ENCODE data around the gene PRR7. TPM values are rescaled to one million over a fixed set of nuclear protein-coding genes. Genes with fewer than 3 reads are reported as not detected.

PRR7 gene
- total and polyA plus RNA-seq, 2 experiments from 2014 or later = 10.5 to 24.8 TPM

GRCh38 chr5:177439518-177440053 is 7.0 kb upstream of the PRR7 start:
- no peak for DNase-seq
- Histone ChIP-seq H4K20me1 (ENCODE audit: insufficient read depth) (no peaks in the 10 kb centered on the region), H3K4me1 (ENCODE audit: insufficient read depth) (no peaks in the 10 kb centered on the region), H3K9ac (no peak overlapping the region), H3K4me3 (no peak overlapping the region), H3K36me3 (ENCODE audit: low read depth) (no peaks in the 10 kb centered on the region; the same call in 1 of the 2 replicates), H3K27ac (no peak overlapping the region), H3K9me3 (ENCODE audit: low read depth) (no peaks in the 10 kb centered on the region), H3K79me2 (ENCODE audit: insufficient read depth) (no peaks in the 10 kb centered on the region), H3K27me3 (replicated peaks; ENCODE audit: insufficient read depth) (no peaks in the 10 kb centered on the region), H3K9me2 (ENCODE audit: insufficient read depth) (no peaks in the 10 kb centered on the region), H3F3A (ENCODE audit: insufficient read depth) (no peaks in the 10 kb centered on the region; the same call in 1 of the 2 replicates), H2AFZ (no peak overlapping the region), H3K4me2 (ENCODE audit: unreplicated experiment) (no peak overlapping the region)
- in situ Hi-C loops (cut with MboI) = no loop called here
- no peak for TF ChIP-seq EZH2 (IDR thresholded peaks at IDR 0.05; ENCODE audit: insufficient read depth, poor library complexity, severe bottlenecking)
- TF ChIP-seq EZH2phosphoT487 (IDR thresholded peaks at IDR 0.05; ENCODE audit: insufficient read depth, low read depth) = no peak
- WGBS, 2 experiments (ENCODE audit: low coverage in 1 of 2, low lambda C conversion rate in 2 of 2, missing lambda C conversion rate in 2 of 2) = 97 to 100% methylated on average over 4 of the region's 4 CpGs

GRCh38 chr5:177440211-177440989 is 6.2 kb upstream of the PRR7 start:
- no peaks in the 10 kb centered on the region for H3K27me3 ChIP-seq (replicated peaks; ENCODE audit: insufficient read depth)
- peaks cover 5% of the 10 kb centered on the region; the same call in 1 of the 2 replicates for H3F3A ChIP-seq (ENCODE audit: insufficient read depth)
- no peak overlapping the region for H2AFZ ChIP-seq
- no peak overlapping the region for H3K4me3 ChIP-seq
- no peaks in the 10 kb centered on the region for H3K9me3 ChIP-seq (ENCODE audit: low read depth)
- H3K79me2 ChIP-seq (ENCODE audit: insufficient read depth) = no peaks in the 10 kb centered on the region
- H3K27ac ChIP-seq = no peak overlapping the region
- 88% methylated on average over 23 to 24 of the region's 24 CpGs for WGBS, 2 experiments (ENCODE audit: low coverage in 1 of 2, low lambda C conversion rate in 2 of 2, missing lambda C conversion rate in 2 of 2)
- H3K9ac ChIP-seq = no peak overlapping the region
- DNase-seq = no peak
- no peaks in the 10 kb centered on the region; the same call in 1 of the 2 replicates for H3K36me3 ChIP-seq (ENCODE audit: low read depth)
- H3K9me2 ChIP-seq (ENCODE audit: insufficient read depth) = no peaks in the 10 kb centered on the region
- H4K20me1 ChIP-seq (ENCODE audit: insufficient read depth) = no peaks in the 10 kb centered on the region
- in situ Hi-C loops (cut with MboI) = no loop called here
- TF ChIP-seq EZH2phosphoT487 (IDR thresholded peaks at IDR 0.05; ENCODE audit: insufficient read depth, low read depth) (no peak), EZH2 (IDR thresholded peaks at IDR 0.05; ENCODE audit: insufficient read depth, poor library complexity, severe bottlenecking) (no peak)
- peaks cover under 1% of the 10 kb centered on the region; the same call in 1 of the 2 replicates for H3K4me1 ChIP-seq (ENCODE audit: insufficient read depth)
- no peak overlapping the region for H3K4me2 ChIP-seq (ENCODE audit: unreplicated experiment)

DNA sequence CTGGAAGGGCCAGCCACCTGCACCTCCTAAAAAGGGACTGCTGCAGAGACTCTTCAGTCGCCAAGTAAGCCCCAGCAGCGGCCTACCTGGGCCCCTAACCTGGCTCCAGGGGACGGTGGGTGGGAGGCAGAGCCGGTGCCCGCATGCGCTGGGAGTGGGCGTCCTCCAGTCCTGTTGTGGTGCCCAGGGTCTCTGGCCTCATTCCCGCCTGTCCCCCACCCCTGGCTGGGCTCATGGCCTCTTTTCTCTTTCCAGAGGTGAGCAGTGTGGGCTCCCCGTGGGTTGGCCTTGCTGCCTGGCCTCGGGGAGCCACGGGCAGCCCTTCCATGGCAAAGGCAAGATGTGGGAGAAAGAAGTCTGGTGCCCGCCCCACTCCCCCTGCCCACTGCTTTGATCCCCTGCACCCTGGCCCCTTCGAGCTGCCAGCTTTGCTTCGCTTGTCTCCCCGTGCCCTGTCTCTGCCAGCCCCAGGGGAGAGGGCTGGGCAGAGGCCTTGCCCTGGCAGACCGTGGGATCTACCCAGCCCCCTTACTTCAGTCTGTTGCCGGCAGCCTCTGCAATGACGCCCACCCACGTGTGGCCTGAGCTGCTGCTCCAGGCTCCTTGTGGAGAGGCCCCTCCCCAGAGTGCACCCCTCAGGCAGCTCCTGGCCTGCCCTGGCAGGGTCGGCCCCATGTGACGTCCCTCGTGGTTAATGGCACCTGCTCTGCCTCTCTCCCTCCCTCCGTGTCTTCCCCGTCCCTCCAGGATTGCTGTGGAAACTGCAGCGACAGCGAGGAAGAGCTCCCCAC is 5.4 kb upstream of the PRR7 start:
- no peaks in the 10 kb centered on the region; the same call in 1 of the 2 replicates for H3K36me3 ChIP-seq (ENCODE audit: low read depth)
- H3F3A ChIP-seq (ENCODE audit: insufficient read depth) = peaks cover 11% of the 10 kb centered on the region; the same call in 1 of the 2 replicates
- in situ Hi-C loops (cut with MboI) = no loop called here
- no peaks in the 10 kb centered on the region for H4K20me1 ChIP-seq (ENCODE audit: insufficient read depth)
- H3K9ac ChIP-seq = no peak overlapping the region
- H3K4me3 ChIP-seq = no peak overlapping the region
- H3K27ac ChIP-seq = no peak overlapping the region
- no peaks in the 10 kb centered on the region for H3K9me2 ChIP-seq (ENCODE audit: insufficient read depth)
- H3K27me3 ChIP-seq (replicated peaks; ENCODE audit: insufficient read depth) = no peaks in the 10 kb centered on the region
- TF ChIP-seq EZH2phosphoT487 (IDR thresholded peaks at IDR 0.05; ENCODE audit: insufficient read depth, low read depth) (no peak), EZH2 (IDR thresholded peaks at IDR 0.05; ENCODE audit: insufficient read depth, poor library complexity, severe bottlenecking) (no peak)
- no peaks in the 10 kb centered on the region for H3K9me3 ChIP-seq (ENCODE audit: low read depth)
- H3K79me2 ChIP-seq (ENCODE audit: insufficient read depth) = no peaks in the 10 kb centered on the region
- H3K4me2 ChIP-seq (ENCODE audit: unreplicated experiment) = no peak overlapping the region
- whole genome bisulfite sequencing, 2 experiments (ENCODE audit: low coverage in 1 of 2, low lambda C conversion rate in 2 of 2, missing lambda C conversion rate in 2 of 2) = 87 to 89% methylated on average over 19 to 23 of the region's 26 CpGs
- no peak overlapping the region for H2AFZ ChIP-seq
- peaks cover 8% of the 10 kb centered on the region; the same call in 1 of the 2 replicates for H3K4me1 ChIP-seq (ENCODE audit: insufficient read depth)
- DNase-seq = no peak

GRCh38 chr5:177442066-177442826 is 4.4 kb upstream of the PRR7 start:
- Histone ChIP-seq H3K4me2 (ENCODE audit: unreplicated experiment) (no peak overlapping the region), H3K27ac (no peak overlapping the region), H3K79me2 (ENCODE audit: insufficient read depth) (no peaks in the 10 kb centered on the region), H3K4me3 (no peak overlapping the region), H3K9me3 (ENCODE audit: low read depth) (no peaks in the 10 kb centered on the region), H3K4me1 (ENCODE audit: insufficient read depth) (peaks cover 9% of the 10 kb centered on the region; the same call in 1 of the 2 replicates), H3K9me2 (ENCODE audit: insufficient read depth) (no peaks in the 10 kb centered on the region), H3K9ac (no peak overlapping the region), H3F3A (ENCODE audit: insufficient read depth) (peaks cover 11% of the 10 kb centered on the region; the same call in 1 of the 2 replicates), H3K27me3 (replicated peaks; ENCODE audit: insufficient read depth) (no peaks in the 10 kb centered on the region), H2AFZ (no peak overlapping the region), H3K36me3 (ENCODE audit: low read depth) (no peaks in the 10 kb centered on the region), H4K20me1 (ENCODE audit: insufficient read depth) (no peaks in the 10 kb centered on the region)
- WGBS, 2 experiments (ENCODE audit: low coverage in 1 of 2, low lambda C conversion rate in 2 of 2, missing lambda C conversion rate in 2 of 2) = 85 to 87% methylated on average over 19 to 20 of the region's 20 CpGs
- TF ChIP-seq EZH2 (IDR thresholded peaks at IDR 0.05; ENCODE audit: insufficient read depth, poor library complexity, severe bottlenecking) (no peak), EZH2phosphoT487 (IDR thresholded peaks at IDR 0.05; ENCODE audit: insufficient read depth, low read depth) (no peak)
- in situ Hi-C loops (cut with MboI) = no loop called here
- DNase-seq = no peak
